Measurements from ENCODE around the gene UVRAG. TPM values are rescaled to one million over a fixed set of nuclear protein-coding genes. Genes with fewer than 3 reads are reported as not detected.

Gene UVRAG
- total and polyA plus RNA-seq, 2 of the 4 experiments (the other 2 are of a cell fraction), result 5.6 to 10.9 TPM

- H3K56ac ChIP-seq (ENCODE audit: extremely low read depth, insufficient read depth, low read length), result no peak overlapping the region
- 0 out of 2 replicates have a peak, but pooled peaks cover 4% of the 10 kb centered on the region for H3K9me1 ChIP-seq (ENCODE audit: insufficient read depth, low read length)
- dilution Hi-C loops (cut with HindIII; ENCODE audit: low sequenced_read_pairs, unreplicated experiment) (no loop called here), intact Hi-C loops (cut with micrococcal nuclease) (no loop called here), in situ Hi-C loops (cut with MboI; ENCODE audit: low sequenced_read_pairs) (no loop called here)
- 80% methylated on average over 1 of the region's 4 CpGs; no CpG with 5 or more reads in 1 of the 2 experiments for WGBS, 2 experiments (ENCODE audit: extremely low coverage in 2 of 2, insufficient read length in 1 of 2)
- no peak overlapping the region for H3K4me2 ChIP-seq (ENCODE audit: low read depth, low read length)
- no peak overlapping the region for H4K8ac ChIP-seq (ENCODE audit: low read depth in 2 of 2, low read length in 2 of 2)
- TF ChIP-seq MXI1 (IDR thresholded peaks at IDR 0.05; ENCODE audit: borderline replicate concordance, low read depth, low read length), result no peak
- no peak for TF ChIP-seq MAFK (IDR thresholded peaks at IDR 0.05; ENCODE audit: low read depth, low read length)
- no peak for TF ChIP-seq SMC3 (IDR thresholded peaks at IDR 0.05; ENCODE audit: low read depth, low read length)
- no peak for TF ChIP-seq NFE2L2 (IDR thresholded peaks at IDR 0.05; ENCODE audit: low read depth, low read length)
- no peak for TF ChIP-seq CHD1 (IDR thresholded peaks at IDR 0.05; ENCODE audit: low read depth, low read length)
- TF ChIP-seq MAZ (IDR thresholded peaks at IDR 0.05; ENCODE audit: borderline replicate concordance, low read depth, low read length), result no peak
- no peak for TF ChIP-seq RFX5 (IDR thresholded peaks at IDR 0.05; ENCODE audit: low read depth, low read length)
- TF ChIP-seq RAD21 (IDR thresholded peaks at IDR 0.05; ENCODE audit: low read length), result no peak
- TF ChIP-seq RCOR1 (IDR thresholded peaks at IDR 0.05; ENCODE audit: insufficient replicate concordance, low read length), result no peak
- H2AK5ac ChIP-seq (ENCODE audit: low read depth, low read length), result no peak overlapping the region
- no peak overlapping the region for H4K5ac ChIP-seq (ENCODE audit: low read depth, low read length)
- ATAC-seq (ENCODE audit: low read depth) (no peak), DNase-seq (no peak)
- no peak overlapping the region for H3K18ac ChIP-seq (ENCODE audit: low read depth, low read length)
- H3K36me3 ChIP-seq (ENCODE audit: control insufficient read depth, insufficient read depth, low read length), result no peaks in the 10 kb centered on the region
- H3K9ac ChIP-seq (ENCODE audit: low read depth, low read length), result no peak overlapping the region
- H3K79me1 ChIP-seq (ENCODE audit: low read depth in 1 of 2, low read length in 2 of 2), result 0 out of 4 replicates have a peak, but pooled peaks cover 0 to 3% of the 10 kb centered on the region in 2 experiments
- no peak overlapping the region for H2BK120ac ChIP-seq (ENCODE audit: low read depth, low read length)
- H3K27ac ChIP-seq (ENCODE audit: insufficient read depth, low read length), result no peak overlapping the region
- no peaks in the 10 kb centered on the region for H3K9me3 ChIP-seq (ENCODE audit: control insufficient read depth, insufficient read depth, low read length)
- H3K4ac ChIP-seq (ENCODE audit: low read depth, low read length), result no peak overlapping the region
- ChIA-PET POLR2A (ENCODE audit: unreplicated experiment) (no interaction called here), CTCF (interaction anchor here (0.6 to 1.5 kb wide), 2 partner anchors 29 to 332 kb away, joined by 4 to 7 read pairs; no protein-coding TSS in a partner anchor)
- H2BK5ac ChIP-seq (ENCODE audit: low read depth, low read length, poor library complexity, severe bottlenecking), result no peak overlapping the region
- BruUV-seq (replicated peaks), result no TSS peak
- no peak overlapping the region for H3K4me3 ChIP-seq (ENCODE audit: insufficient read depth, low read depth, low read length)
- no peak overlapping the region for H2BK15ac ChIP-seq (ENCODE audit: low read depth, low read length)
- no peak overlapping the region for H3K23ac ChIP-seq (ENCODE audit: low read depth, low read length)
- H3K27me3 ChIP-seq (ENCODE audit: control insufficient read depth, insufficient read depth, low read length), result no peaks in the 10 kb centered on the region
- H2AFZ ChIP-seq (replicated peaks; ENCODE audit: low read length, poor library complexity), result no peak overlapping the region
- no peaks in the 10 kb centered on the region for H4K20me1 ChIP-seq (ENCODE audit: insufficient read depth, low read length)
- H2AK9ac ChIP-seq (replicated peaks; ENCODE audit: low read depth, low read length, poor library complexity), result no peak overlapping the region
- H4K91ac ChIP-seq (ENCODE audit: insufficient read depth, low read depth, low read length), result no peak overlapping the region
- no peak overlapping the region for H3K14ac ChIP-seq (replicated peaks; ENCODE audit: low read depth, low read length)
- peaks cover 7% of the 10 kb centered on the region for H3K4me1 ChIP-seq (ENCODE audit: control insufficient read depth, insufficient read depth, low read length)
- no peak overlapping the region for H2BK20ac ChIP-seq (ENCODE audit: low read depth, low read length)
These were observed 308.2 kb downstream of the UVRAG start for GRCh38 chr11:76123248-76123647.

Measured in IMR-90 (cell line).